ENCODE data around the gene LMAN2. TPM values are rescaled to one million over a fixed set of nuclear protein-coding genes. Genes with fewer than 3 reads are reported as not detected.
A peak's percentile ranks its signal among the peaks of the same experiment; 100 is the strongest.

LMAN2 gene
- total and polyA plus RNA-seq, 12 donors: 46.3 to 215 (median 56.3) TPM

DNA sequence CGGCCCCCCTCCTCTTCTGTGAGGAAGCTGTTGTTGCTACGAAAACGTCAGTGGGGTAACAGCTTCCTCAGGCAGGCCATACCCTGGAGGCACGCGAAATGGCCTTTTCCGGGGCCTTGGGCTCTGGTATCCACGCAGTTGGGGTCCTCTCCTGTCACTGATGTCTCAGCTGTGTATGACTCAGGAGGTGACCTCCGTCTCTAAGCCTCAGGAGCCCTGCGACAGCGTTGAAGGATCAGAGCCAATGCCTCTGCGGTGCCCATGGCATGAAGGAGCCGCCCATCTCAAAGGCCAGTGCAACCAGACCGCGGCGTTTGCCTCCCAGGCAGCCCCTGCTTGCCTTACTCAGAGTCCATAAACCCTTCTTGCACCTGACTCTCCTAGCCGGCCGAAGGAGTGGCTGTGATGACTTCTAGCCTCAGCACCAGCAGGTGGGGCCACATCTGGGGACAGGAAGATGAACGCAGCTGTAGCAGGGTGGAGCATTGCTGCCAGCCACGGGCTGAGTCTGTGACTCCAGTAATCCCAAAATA, 38.8 kb downstream of the LMAN2 start:
- DNase-seq: no peak
- TF ChIP-seq, protein P1, sequence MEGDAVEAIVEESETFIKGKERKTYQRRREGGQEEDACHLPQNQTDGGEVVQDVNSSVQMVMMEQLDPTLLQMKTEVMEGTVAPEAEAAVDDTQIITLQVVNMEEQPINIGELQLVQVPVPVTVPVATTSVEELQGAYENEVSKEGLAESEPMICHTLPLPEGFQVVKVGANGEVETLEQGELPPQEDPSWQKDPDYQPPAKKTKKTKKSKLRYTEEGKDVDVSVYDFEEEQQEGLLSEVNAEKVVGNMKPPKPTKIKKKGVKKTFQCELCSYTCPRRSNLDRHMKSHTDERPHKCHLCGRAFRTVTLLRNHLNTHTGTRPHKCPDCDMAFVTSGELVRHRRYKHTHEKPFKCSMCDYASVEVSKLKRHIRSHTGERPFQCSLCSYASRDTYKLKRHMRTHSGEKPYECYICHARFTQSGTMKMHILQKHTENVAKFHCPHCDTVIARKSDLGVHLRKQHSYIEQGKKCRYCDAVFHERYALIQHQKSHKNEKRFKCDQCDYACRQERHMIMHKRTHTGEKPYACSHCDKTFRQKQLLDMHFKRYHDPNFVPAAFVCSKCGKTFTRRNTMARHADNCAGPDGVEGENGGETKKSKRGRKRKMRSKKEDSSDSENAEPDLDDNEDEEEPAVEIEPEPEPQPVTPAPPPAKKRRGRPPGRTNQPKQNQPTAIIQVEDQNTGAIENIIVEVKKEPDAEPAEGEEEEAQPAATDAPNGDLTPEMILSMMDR (IDR thresholded peaks at IDR 0.05): peak in 1 of 9 donors; percentile 6
- Histone ChIP-seq H3K4me1 (peaks cover 14 to 55% (median 28%) of the 10 kb centered on the region in 9 donors), H3K27me3 (no peaks in the 10 kb centered on the region), H3K36me3 (peaks cover 0 to 13% (median 0%) of the 10 kb centered on the region in 9 donors), H3K27ac (peak overlapping the region in 1 of 10 donors; percentile 67), H3K4me3 (peak overlapping the region in 7 of 10 donors; percentile 39 to 70 (median 64)), H3K9me3 (no peaks in the 10 kb centered on the region)
- ATAC-seq: no peak
- intact Hi-C loops (cut with DNase I): loop anchor here in 4 of 10 donors (5.0 to 10.0 kb wide), 5 partner anchors 52 to 192 kb away; partner anchors contain the start of genes PDLIM7 (in 2 of the 4) and DOK3 (in 1 of the 4)
- WGBS, 2 donors: 6 to 10% methylated on average over 19 of the region's 19 CpGs

DNA sequence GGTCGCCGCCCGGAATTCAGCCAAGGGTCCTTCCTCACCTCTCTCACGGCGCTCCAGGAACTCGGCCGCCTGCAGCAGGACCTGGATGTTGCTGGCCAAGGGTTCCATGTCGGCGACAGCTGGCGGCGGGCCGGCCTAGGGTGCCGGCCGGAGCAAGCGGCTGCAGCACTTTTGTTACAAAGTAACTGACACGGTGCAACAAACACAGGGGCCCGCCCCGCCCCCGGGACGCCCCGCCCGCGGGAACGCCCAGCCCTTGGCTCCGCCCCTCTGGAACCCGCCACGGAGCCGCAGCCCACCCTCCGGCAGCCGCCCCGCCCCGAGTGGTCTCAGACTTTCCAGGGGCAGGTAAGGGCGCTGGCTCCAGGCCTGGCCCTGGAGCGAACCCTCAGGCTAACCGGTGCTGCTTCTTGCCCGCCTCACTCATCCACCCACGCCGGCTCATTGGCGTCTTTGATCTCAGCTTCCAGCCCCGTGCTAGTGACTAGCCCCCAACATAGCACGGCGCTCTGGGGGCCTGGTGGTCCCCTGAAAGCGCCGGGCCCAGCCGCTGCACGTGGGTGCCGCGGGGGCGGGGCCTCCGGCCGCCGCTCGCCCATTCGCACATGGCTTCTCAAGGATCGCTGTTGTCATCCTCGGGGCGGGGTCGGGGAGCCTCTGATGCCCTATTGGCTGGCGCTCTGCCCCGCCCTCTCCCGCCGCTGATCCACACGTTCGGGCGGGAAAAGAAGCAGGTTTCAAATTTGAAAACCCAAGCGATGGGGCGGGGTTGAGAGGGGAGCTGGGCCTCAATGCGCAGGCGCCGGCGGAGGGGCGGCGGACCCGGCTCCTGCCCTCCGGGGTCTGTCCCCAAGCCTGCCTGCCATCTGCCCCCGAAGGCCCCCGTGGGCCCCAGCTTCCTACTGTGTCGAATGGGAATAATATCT, 39.5 kb downstream of the LMAN2 start, which contains the start of gene MXD3:
MXD3 (minus strand) TSS at position 176 of the 926 bp plus-strand sequence; CDS start at position 108, 68 bp downstream.
- peak within 1 kb of the TSS in 1 of 10 donors; percentile 97 for H3K27ac ChIP-seq
- WGBS, 2 donors: 0% methylated on average over 74 to 78 of the region's 78 CpGs
- TF ChIP-seq, protein P1 (IDR thresholded peaks at IDR 0.05): no peak
- ATAC-seq: peak; percentile 85 to 96 (median 92)
- H3K36me3 ChIP-seq: peaks cover 0 to 19% (median 6%) of the 10 kb centered on the region in 9 donors
- no peaks in the 10 kb centered on the region for H3K27me3 ChIP-seq
- DNase-seq: peak; percentile 95 to 97
- H3K4me1 ChIP-seq: peaks cover 14 to 63% (median 28%) of the 10 kb centered on the region in 9 donors
- intact Hi-C loops (cut with DNase I): loop anchor here in 4 of 10 donors (5.0 to 10.0 kb wide), 5 partner anchors 53 to 193 kb away; partner anchors contain the start of genes PDLIM7 (in 2 of the 4) and DOK3 (in 1 of the 4)
- H3K4me3 ChIP-seq: peak within 1 kb of the TSS; percentile 34 to 70 (median 58)
- no peaks in the 10 kb centered on the region for H3K9me3 ChIP-seq

DNA sequence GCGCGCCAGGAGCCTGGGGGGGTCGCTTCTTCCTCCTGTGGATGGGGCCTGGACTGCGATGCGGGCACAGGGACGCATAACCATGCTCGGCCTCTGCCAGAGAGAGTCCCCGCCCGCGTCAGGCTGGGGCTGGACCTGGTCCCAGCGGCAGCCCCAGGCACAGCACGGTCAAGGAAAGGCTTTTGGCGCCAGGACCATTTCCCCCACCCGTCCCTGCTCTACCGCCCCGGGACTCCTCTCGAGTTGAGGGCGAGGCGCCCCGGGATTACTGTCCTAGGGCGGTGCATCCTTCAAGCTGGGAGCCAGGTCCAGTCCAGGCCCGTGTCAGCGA, 40.1 kb downstream of the LMAN2 start:
- 0 to 1% methylated on average over 20 to 23 of the region's 23 CpGs for WGBS, 2 donors
- no peaks in the 10 kb centered on the region for H3K27me3 ChIP-seq

More for the DNA sequence above, 40.1 kb downstream of the LMAN2 start:
- Histone ChIP-seq H3K4me3 (peak overlapping the region in 9 of 10 donors; percentile 39 to 70 (median 61)), H3K4me1 (peaks cover 14 to 69% (median 28%) of the 10 kb centered on the region in 9 donors), H3K36me3 (peaks cover 0 to 19% (median 7%) of the 10 kb centered on the region in 9 donors), H3K9me3 (no peaks in the 10 kb centered on the region), H3K27ac (peak overlapping the region in 1 of 10 donors; percentile 67)
- intact Hi-C loops (cut with DNase I): loop anchor here in 4 of 10 donors (5.0 to 10.0 kb wide), 5 partner anchors 53 to 193 kb away; partner anchors contain the start of genes PDLIM7 (in 2 of the 4) and DOK3 (in 1 of the 4)
- TF ChIP-seq, protein P1 (IDR thresholded peaks at IDR 0.05): no peak
- DNase-seq (no peak), ATAC-seq (peak in 5 of 8 donors; percentile 3 to 15 (median 6))
